ENCODE data around the gene DDX46.
A peak's percentile ranks its signal among the peaks of the same experiment; 100 is the strongest.
"Not testable (repeated sequence)": the region's sequence is repeated elsewhere in the genome, so short reads cannot be mapped to it uniquely, and the experiment has no call there.

DDX46 gene

GRCh38 chr5:134840811-134841210 is 82.2 kb downstream of the DDX46 start:
- DNase-seq (ENCODE audit: low read depth in 2 of 2, low spot score in 1 of 2) = no peak

GRCh38 chr5:134844252-134844651 is 85.7 kb downstream of the DDX46 start:
- DNase-seq (ENCODE audit: low read depth in 2 of 2, low spot score in 1 of 2) = no peak

- no peak for DNase-seq (ENCODE audit: low read depth in 2 of 2, low spot score in 1 of 2)
Measured at GRCh38 chr5:134845335-134845851, 86.8 kb downstream of the DDX46 start.

- peak; percentile 78 to 84 for DNase-seq (ENCODE audit: low read depth in 2 of 2, low spot score in 1 of 2)
Measured at GRCh38 chr5:134845852-134846640, 87.5 kb downstream of the DDX46 start, which contains the start of gene C5orf24. C5orf24 (plus strand) TSS chr5:134845968; CDS start chr5:134854901, 8,933 bp downstream.

- no peak for DNase-seq (ENCODE audit: low read depth in 2 of 2, low spot score in 1 of 2)
Measured at GRCh38 chr5:134846641-134846960, 88.0 kb downstream of the DDX46 start.

- not testable (repeated sequence) for DNase-seq (ENCODE audit: low read depth in 2 of 2, low spot score in 1 of 2)
Measured at GRCh38 chr5:134849434-134849933, 90.9 kb downstream of the DDX46 start.

- no peak for DNase-seq (ENCODE audit: low read depth in 2 of 2, low spot score in 1 of 2)
Measured at GRCh38 chr5:134851307-134851923, 92.8 kb downstream of the DDX46 start.

- DNase-seq (ENCODE audit: low read depth in 2 of 2, low spot score in 1 of 2) = not testable (repeated sequence)
Measured at GRCh38 chr5:134856465-134856864, 97.9 kb downstream of the DDX46 start.

GRCh38 chr5:134857401-134857800 is 98.8 kb downstream of the DDX46 start:
- DNase-seq (ENCODE audit: low read depth in 2 of 2, low spot score in 1 of 2) = no peak

GRCh38 chr5:134864707-134865106 is 106.1 kb downstream of the DDX46 start:
- DNase-seq (ENCODE audit: low read depth in 2 of 2, low spot score in 1 of 2) = no peak

GRCh38 chr5:134873494-134873893 is 114.9 kb downstream of the DDX46 start:
- no peak for DNase-seq (ENCODE audit: low read depth in 2 of 2, low spot score in 1 of 2)

- DNase-seq (ENCODE audit: low read depth in 2 of 2, low spot score in 1 of 2) = peak; percentile 40 to 63
Measured at GRCh38 chr5:134873987-134874830, 115.6 kb downstream of the DDX46 start, which contains the start of gene TXNDC15. TXNDC15 (plus strand) TSS chr5:134874371; CDS start chr5:134874428, 57 bp downstream.

GRCh38 chr5:134874831-134875655 is 116.5 kb downstream of the DDX46 start:
- DNase-seq (ENCODE audit: low read depth in 2 of 2, low spot score in 1 of 2) = no peak

GRCh38 chr5:134877159-134877558 is 118.6 kb downstream of the DDX46 start:
- no peak for DNase-seq (ENCODE audit: low read depth in 2 of 2, low spot score in 1 of 2)

GRCh38 chr5:134878403-134878802 is 119.8 kb downstream of the DDX46 start:
- no peak for DNase-seq (ENCODE audit: low read depth in 2 of 2, low spot score in 1 of 2)

- DNase-seq (ENCODE audit: low read depth in 2 of 2, low spot score in 1 of 2) = no peak
Measured at GRCh38 chr5:134879456-134879855, 120.9 kb downstream of the DDX46 start.

Data from stimulated activated CD8-positive, alpha-beta memory T cell treated with anti-CD3 and anti-CD28 coated beads, Interleukin-4, amount 100 ng/mL, for 4 hours (primary cell).